ENCODE measurements around the gene NTNG1. TPM values are rescaled to one million over a fixed set of nuclear protein-coding genes. Genes with fewer than 3 reads are reported as not detected.

The NTNG1 gene
- total RNA-seq, 1 experiment from 2014 or later, result 1.5 TPM

DNA sequence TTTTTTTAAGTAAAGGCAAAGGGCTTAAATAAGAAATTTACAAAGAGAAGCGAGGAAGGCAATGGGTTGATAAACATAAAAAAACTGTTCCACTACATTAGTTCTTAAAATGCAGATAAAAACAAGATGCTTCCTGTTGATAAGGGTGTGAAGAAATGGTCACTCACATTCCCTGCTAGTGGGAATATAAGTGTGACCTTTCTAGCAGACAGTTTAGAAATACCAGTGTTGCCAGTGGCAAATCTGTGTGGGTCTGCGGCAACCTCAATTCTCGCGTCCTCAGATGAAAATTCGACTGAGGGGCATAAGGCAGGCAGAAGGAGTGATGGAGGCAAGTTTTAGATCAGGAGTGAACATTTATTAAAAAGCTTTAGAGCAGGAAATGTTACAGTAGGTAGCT, 151.1 kb downstream of the NTNG1 start:
- no peak overlapping the region for H2BK20ac ChIP-seq (ENCODE audit: low read depth, low read length, poor library complexity, severe bottlenecking)
- no peaks in the 10 kb centered on the region for H3K23me2 ChIP-seq (ENCODE audit: insufficient read length, low read depth, low read length, poor library complexity, severe bottlenecking)
- H3K79me2 ChIP-seq (ENCODE audit: insufficient read depth, low read length), result no peaks in the 10 kb centered on the region
- Mint-ChIP-seq H3K27ac (peak overlapping the region in 1 of 3 experiments; percentile 2; a peak in 1 of 7 replicates), H3K4me3 (no peak overlapping the region), H3K9me3 (no peaks in the 10 kb centered on the region), H3K36me3 (ENCODE audit: insufficient read depth in 1 of 3, low read depth in 3 of 3) (no peaks in the 10 kb centered on the region), H3K4me1 (no peaks in the 10 kb centered on the region), H3K27me3 (ENCODE audit: low read depth) (no peaks in the 10 kb centered on the region)
- H3K4me2 ChIP-seq (ENCODE audit: insufficient read depth, insufficient read length, low read length), result no peak overlapping the region
- WGBS (ENCODE audit: extremely low coverage, insufficient read length, low lambda C conversion rate), result no CpG with 5 or more reads among the region's 5 CpGs
- H2BK15ac ChIP-seq (ENCODE audit: low read depth, low read length), result no peak overlapping the region
- no peak overlapping the region for H4K8ac ChIP-seq (replicated peaks; ENCODE audit: insufficient read length, low read depth, low read length)
- no peak overlapping the region for H3K27ac ChIP-seq (ENCODE audit: insufficient read length, low read depth, low read length)
- H3K4me1 ChIP-seq (ENCODE audit: insufficient read depth, low read length), result no peaks in the 10 kb centered on the region
- H3K9me3 ChIP-seq (ENCODE audit: control insufficient read depth, low read depth, low read length), result no peaks in the 10 kb centered on the region
- no peak overlapping the region for H3K18ac ChIP-seq (ENCODE audit: insufficient read length, low read depth, low read length)
- H2BK5ac ChIP-seq (ENCODE audit: insufficient read length, low read length), result no peak overlapping the region
- no peak overlapping the region for H3K56ac ChIP-seq (ENCODE audit: insufficient read length, low read depth, low read length)
- H2AFZ ChIP-seq (ENCODE audit: low read length), result no peak overlapping the region
- DNase-seq, result no peak
- H3K14ac ChIP-seq (ENCODE audit: insufficient read depth, low read length), result no peak overlapping the region
- H4K91ac ChIP-seq (ENCODE audit: insufficient read length, low read depth, low read length), result no peak overlapping the region
- no peaks in the 10 kb centered on the region for H3K79me1 ChIP-seq (ENCODE audit: insufficient read depth, low read depth, low read length, poor library complexity, severe bottlenecking)
- H4K20me1 ChIP-seq (ENCODE audit: control insufficient read depth, insufficient read depth, insufficient read length), result no peaks in the 10 kb centered on the region
- H3K27me3 ChIP-seq (ENCODE audit: insufficient read depth, low read length), result no peaks in the 10 kb centered on the region
- H2AK5ac ChIP-seq (ENCODE audit: insufficient read length, low read length), result no peak overlapping the region
- no peak overlapping the region for H3K23ac ChIP-seq (ENCODE audit: insufficient read length, low read depth, low read length)
- H2BK12ac ChIP-seq (ENCODE audit: insufficient read length, low read depth, low read length), result no peak overlapping the region
- TF ChIP-seq, protein P1, sequence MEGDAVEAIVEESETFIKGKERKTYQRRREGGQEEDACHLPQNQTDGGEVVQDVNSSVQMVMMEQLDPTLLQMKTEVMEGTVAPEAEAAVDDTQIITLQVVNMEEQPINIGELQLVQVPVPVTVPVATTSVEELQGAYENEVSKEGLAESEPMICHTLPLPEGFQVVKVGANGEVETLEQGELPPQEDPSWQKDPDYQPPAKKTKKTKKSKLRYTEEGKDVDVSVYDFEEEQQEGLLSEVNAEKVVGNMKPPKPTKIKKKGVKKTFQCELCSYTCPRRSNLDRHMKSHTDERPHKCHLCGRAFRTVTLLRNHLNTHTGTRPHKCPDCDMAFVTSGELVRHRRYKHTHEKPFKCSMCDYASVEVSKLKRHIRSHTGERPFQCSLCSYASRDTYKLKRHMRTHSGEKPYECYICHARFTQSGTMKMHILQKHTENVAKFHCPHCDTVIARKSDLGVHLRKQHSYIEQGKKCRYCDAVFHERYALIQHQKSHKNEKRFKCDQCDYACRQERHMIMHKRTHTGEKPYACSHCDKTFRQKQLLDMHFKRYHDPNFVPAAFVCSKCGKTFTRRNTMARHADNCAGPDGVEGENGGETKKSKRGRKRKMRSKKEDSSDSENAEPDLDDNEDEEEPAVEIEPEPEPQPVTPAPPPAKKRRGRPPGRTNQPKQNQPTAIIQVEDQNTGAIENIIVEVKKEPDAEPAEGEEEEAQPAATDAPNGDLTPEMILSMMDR (conservative IDR thresholded peaks at IDR 0.05), result no peak
- H2BK120ac ChIP-seq (ENCODE audit: low read depth, low read length, poor library complexity, severe bottlenecking), result no peak overlapping the region
- no peak overlapping the region for H4K5ac ChIP-seq (ENCODE audit: insufficient read length, low read depth, low read length)
- H3T11ph ChIP-seq (ENCODE audit: low read length), result no peak overlapping the region
- H3K4ac ChIP-seq (ENCODE audit: low read depth, low read length), result no peak overlapping the region
- H3K9ac ChIP-seq (ENCODE audit: extremely low read depth, insufficient read length, low read length), result no peak overlapping the region
